Central memory CD4-positive, alpha-beta T cell (primary cell): Measurements from ENCODE around the gene SV2A.
"Not testable (repeated sequence)": the region's sequence is repeated elsewhere in the genome, so short reads cannot be mapped to it uniquely, and the experiment has no call there.

Experiments used
- DNase-seq: peaks from one replicate; pipeline ENCODE4 v3.0.0; 2022

SV2A gene

GRCh38 chr1:149885339-149886120 lies 32.1 kb downstream of the SV2A start:
- peak; percentile 64 for DNase-seq

DNA sequence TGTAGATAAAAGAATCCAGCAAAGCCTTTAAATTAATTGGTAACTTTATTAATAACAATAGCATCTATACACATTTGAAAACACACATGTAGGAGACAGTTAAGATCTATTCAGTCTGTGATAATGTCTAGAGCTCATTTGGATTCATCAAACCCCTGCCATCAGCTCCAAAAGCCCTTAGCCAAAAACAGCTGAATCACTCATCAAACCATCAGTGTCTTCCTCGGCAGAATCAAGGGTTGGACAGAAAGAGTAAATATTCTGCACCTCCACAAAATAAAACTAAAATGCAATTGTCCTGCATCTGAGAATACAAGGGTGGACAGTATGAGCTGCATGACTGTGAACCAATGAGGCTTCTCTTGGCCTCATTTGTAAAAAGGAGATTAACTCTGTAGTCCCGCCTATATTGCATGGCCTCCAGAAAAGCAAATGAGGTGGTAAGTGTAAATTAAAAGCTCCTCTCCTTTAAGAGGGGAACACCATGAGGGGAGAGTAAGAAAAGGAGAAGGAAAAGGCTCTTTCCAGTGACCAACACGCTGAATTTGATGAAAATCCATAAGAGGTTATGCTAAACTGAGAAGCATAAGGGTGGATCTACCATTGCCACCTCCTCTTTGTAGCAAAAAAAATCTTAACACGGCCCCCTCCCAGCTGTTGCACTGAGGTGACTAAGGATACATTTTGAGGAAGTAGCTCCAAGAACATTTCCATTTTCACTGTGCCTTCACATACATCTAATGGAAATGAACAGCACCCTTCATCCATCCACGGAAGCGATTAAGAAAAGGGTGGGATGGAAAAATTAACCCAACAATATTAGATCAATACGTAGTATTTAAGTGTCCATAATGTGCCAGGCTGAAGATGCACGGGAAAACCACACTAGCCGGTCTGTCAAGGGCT lies 33.0 kb downstream of the SV2A start:
- no peak for DNase-seq

DNA sequence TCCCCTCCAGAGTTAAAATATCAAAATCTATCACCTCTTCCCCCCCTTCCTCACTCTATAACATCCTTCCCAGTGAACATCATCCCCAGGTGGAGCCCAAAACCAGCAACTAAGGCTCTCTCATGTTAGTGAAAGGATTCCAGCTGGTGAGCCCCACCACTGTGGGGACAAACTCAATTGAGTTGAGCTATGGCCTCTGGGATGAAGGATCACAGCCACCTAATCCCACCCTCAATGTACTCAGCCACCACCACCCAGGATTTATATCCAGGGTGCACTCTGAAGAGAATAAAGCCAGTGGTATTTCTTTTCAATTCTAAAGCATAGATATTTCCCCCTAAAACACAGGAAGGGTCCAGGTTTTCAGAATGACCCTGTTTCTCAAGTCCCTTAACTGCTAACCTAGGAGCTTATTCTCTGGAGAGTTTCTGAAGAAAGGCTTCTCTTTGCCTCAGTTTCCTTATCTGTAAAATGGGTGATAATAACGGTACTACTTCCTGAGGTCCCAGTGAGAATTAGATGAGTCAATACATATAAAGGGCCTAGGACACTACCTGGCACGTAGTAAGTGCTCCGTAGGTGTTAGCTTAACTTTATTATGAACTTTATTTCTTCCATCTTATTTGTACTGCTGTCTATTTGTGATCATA lies 33.9 kb downstream of the SV2A start:
- DNase-seq = no peak

GRCh38 chr1:149881876-149882275 lies 35.8 kb downstream of the SV2A start:
- DNase-seq = no peak

DNA sequence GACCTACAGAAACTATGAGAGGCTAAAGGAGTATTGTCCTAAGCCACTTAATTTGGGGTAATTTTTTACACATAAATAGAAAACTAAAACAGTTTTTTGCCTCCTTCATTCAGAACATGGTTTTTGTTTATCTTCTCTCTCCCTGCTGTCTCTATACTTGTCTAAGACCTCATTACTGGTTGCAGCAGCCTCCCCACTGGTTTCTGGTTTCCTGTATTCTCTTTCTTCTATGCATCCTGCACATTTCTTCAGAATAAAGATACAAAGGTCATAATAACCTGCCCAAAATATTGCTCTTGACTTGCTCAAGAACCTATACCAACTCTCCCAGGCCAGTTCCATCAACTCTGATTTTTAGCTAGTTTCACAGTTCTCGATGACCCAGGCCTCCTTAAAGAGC lies 38.1 kb downstream of the SV2A start:
- peak; percentile 36 for DNase-seq

GRCh38 chr1:149877211-149877946 lies 40.3 kb downstream of the SV2A start:
- DNase-seq = no peak

DNA sequence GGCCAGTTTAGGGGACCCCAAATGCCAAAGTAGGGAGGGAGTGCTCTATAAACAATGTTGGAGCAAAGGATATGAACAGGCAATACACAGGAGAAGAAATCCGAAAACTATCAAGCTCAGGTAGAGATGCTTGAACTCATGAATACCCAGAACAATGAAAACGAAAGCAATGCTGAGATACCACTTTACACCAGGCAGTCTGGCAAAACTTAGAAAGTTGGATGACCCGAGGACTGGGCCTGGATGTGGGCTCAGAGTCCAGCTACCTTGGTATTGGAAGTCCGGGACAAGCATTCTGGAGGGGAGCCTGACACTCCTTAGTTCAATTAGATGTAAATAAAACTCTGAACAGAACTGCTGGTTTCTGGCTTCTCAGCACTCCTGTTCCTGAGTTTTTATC lies 44.6 kb downstream of the SV2A start:
- not testable (repeated sequence) for DNase-seq

DNA sequence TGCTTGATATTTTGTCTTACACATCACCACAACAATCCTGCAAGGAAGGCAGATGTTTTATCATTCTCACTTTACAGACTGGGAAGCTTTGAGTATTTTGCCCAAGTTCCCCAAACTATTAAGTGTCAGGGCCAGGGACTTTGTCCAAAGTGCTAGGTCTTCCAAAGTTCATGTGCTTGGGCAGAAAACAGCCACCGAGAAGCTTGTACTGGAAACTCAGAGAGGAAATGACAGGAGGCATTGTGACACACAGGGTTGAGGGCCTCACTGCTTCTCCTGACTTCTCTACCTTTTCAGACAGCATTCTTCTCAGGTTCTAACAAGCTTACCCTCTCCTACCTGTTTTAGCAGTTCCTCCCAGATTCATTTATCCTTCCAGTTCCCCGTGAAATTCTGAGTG lies 50.8 kb downstream of the SV2A start:
- not testable (repeated sequence) for DNase-seq

GRCh38 chr1:149861497-149862054 lies 56.1 kb downstream of the SV2A start:
- not testable (repeated sequence) for DNase-seq

DNA sequence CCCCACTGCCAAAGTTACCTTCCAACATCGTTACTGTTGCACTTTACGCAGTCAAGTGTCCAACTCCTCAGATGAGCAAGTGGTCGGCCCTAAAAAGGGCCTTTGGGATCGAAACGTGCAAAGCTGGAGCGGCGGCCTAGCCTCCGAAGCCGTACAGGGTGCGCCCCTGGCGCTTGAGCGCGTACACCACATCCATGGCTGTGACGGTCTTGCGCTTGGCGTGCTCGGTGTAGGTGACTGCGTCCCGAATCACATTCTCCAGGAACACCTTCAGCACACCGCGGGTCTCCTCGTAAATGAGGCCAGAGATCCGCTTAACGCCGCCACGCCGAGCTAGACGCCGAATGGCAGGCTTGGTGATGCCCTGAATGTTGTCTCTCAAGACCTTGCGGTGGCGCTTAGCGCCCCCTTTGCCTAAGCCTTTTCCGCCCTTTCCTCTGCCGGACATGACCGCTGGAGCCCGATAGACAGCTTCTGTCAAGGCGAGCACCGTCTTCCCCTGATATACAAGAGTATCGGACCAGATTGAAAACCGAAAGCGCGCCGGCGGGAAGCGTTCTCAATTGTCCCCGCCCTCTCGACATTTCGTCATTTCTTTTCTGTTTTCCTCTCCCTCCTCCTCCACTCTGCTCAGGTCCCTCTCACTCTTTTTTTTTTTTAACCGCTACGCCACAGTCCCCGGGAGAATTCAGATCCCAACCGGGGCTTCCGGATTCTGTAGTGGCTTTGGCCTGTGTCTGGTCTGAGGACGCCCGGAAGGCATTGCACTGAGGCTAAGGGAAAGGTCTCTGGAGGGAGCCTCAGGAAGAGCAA lies 56.8 kb downstream of the SV2A start:
- DNase-seq = not testable (repeated sequence)

DNA sequence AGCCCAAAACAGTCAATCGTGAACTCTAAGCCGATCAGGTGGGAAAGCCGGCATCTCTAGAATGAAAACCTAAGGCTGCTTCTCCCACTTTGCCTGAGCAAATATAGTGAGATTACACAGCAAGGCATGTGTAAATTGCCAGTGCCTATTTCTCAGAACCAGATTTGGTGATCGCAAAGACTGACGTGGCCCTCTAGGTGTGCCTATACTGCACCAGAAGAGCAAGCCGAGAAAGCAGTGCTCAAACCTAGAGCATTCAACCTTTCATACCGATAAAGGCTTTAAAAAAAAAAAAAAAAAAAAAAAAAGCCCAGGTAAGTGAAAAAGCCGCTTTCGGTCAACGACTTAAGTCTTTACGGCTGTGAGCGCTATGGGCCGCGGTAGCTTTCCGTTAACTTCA lies 57.4 kb downstream of the SV2A start:
- not testable (repeated sequence) for DNase-seq
